Measurements from ENCODE around the gene ERN2.

The ERN2 gene

DNA sequence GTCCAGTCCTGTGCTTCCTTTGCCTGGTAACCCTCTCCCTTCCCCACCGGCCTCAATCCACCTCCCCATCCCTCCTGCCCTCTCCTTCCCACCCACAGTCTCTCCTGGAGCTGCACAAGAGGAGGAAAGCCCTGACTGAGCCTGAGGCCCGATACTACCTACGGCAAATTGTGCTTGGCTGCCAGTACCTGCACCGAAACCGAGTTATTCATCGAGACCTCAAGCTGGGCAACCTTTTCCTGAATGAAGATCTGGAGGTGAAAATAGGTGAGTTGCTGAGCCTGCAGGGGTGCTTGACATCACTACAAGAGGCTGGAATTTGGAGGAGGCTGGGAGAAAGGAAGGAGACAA, 33.1 kb downstream of the ERN2 start:
- no peak overlapping the region for H2AFZ ChIP-seq (ENCODE audit: low read length)
- peaks cover 56% of the 10 kb centered on the region for H3K79me2 ChIP-seq (ENCODE audit: low read length)
- H3F3A ChIP-seq (ENCODE audit: insufficient read depth, low read length): no peaks in the 10 kb centered on the region; the same call in 1 of the 2 replicates
- peak overlapping the region; percentile 99 for H3K4me3 ChIP-seq (ENCODE audit: low read length)
- DNase-seq: peak; percentile 38
- TF ChIP-seq, protein P1, sequence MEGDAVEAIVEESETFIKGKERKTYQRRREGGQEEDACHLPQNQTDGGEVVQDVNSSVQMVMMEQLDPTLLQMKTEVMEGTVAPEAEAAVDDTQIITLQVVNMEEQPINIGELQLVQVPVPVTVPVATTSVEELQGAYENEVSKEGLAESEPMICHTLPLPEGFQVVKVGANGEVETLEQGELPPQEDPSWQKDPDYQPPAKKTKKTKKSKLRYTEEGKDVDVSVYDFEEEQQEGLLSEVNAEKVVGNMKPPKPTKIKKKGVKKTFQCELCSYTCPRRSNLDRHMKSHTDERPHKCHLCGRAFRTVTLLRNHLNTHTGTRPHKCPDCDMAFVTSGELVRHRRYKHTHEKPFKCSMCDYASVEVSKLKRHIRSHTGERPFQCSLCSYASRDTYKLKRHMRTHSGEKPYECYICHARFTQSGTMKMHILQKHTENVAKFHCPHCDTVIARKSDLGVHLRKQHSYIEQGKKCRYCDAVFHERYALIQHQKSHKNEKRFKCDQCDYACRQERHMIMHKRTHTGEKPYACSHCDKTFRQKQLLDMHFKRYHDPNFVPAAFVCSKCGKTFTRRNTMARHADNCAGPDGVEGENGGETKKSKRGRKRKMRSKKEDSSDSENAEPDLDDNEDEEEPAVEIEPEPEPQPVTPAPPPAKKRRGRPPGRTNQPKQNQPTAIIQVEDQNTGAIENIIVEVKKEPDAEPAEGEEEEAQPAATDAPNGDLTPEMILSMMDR (IDR thresholded peaks at IDR 0.05; ENCODE audit: low read length): no peak
- TF ChIP-seq EZH2 (optimal IDR thresholded peaks at IDR 0.05; ENCODE audit: low read depth, low read length) (no peak), EZH2phosphoT487 (IDR thresholded peaks at IDR 0.05; ENCODE audit: low read length) (no peak)
- peak overlapping the region; percentile 1; the same call in 1 of the 2 replicates for H3K27ac ChIP-seq (ENCODE audit: low read length)
- no peaks in the 10 kb centered on the region for H4K20me1 ChIP-seq (ENCODE audit: insufficient read depth, low read length)
- no peaks in the 10 kb centered on the region for H3K9me2 ChIP-seq (replicated peaks; ENCODE audit: insufficient read depth, low read length)
- no peaks in the 10 kb centered on the region for H3K27me3 ChIP-seq (replicated peaks; ENCODE audit: insufficient read depth, low read length)
- peak overlapping the region; percentile 71; the same call in 1 of the 2 replicates for H3K9ac ChIP-seq (ENCODE audit: low read length)
- H3K36me3 ChIP-seq (replicated peaks; ENCODE audit: insufficient read depth, low read length): peaks cover 10% of the 10 kb centered on the region; the same call in 1 of the 2 replicates
- no peaks in the 10 kb centered on the region for H3K9me3 ChIP-seq (replicated peaks; ENCODE audit: insufficient read depth, low read length)
- H3K4me2 ChIP-seq (ENCODE audit: low read depth, low read length): peak overlapping the region; percentile 64
- H3K4me1 ChIP-seq (ENCODE audit: low read length): peaks cover 14% of the 10 kb centered on the region

DNA sequence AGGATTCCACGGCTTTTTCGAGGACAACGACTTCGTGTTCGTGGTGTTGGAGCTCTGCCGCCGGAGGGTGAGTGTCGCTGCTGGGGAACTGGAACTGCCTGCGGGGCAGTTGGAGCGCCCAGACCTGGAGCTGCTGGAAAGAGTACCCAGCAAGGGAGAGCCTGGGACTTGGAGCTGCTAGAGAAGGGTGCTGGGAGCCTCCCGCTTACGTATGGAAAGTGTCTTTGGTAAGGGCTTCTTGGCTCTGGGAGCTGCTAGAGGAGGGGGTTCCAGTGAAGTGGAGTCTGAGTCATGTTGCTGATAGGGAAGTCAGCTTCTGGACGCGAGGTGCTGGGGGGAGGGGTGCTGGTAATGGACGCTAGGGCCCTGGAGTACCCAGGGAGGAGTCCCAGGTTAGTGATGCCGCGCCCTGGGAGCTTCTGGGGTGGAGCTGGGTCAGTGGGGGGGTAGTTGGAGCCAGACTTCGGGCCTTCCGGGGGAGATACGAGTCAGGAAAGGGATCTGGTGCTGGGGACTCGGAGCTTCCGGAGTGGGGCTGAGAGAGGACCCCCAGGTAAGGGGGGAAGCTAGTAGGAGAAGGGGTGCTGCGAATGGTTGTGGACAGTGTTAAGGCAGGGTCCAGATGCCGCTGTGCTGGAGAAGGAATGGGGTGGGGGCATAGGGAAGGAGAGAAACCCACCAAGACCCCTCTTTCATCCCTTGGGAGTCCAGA, 33.6 kb downstream of the ERN2 start:
- Histone ChIP-seq H3K36me3 (replicated peaks; ENCODE audit: insufficient read depth, low read length) (peaks cover 10% of the 10 kb centered on the region; the same call in 1 of the 2 replicates), H3K9ac (ENCODE audit: low read length) (peak overlapping the region; percentile 71), H3K79me2 (ENCODE audit: low read length) (peaks cover 55% of the 10 kb centered on the region), H3K9me3 (replicated peaks; ENCODE audit: insufficient read depth, low read length) (no peaks in the 10 kb centered on the region), H3K4me3 (ENCODE audit: low read length) (peak overlapping the region; percentile 99), H2AFZ (ENCODE audit: low read length) (peak overlapping the region; percentile 59), H3K9me2 (replicated peaks; ENCODE audit: insufficient read depth, low read length) (no peaks in the 10 kb centered on the region), H3K27ac (ENCODE audit: low read length) (peak overlapping the region; percentile 7; the same call in 1 of the 2 replicates), H3F3A (ENCODE audit: insufficient read depth, low read length) (no peaks in the 10 kb centered on the region; the same call in 1 of the 2 replicates), H4K20me1 (ENCODE audit: insufficient read depth, low read length) (no peaks in the 10 kb centered on the region), H3K4me1 (ENCODE audit: low read length) (peaks cover 14% of the 10 kb centered on the region), H3K27me3 (replicated peaks; ENCODE audit: insufficient read depth, low read length) (no peaks in the 10 kb centered on the region), H3K4me2 (ENCODE audit: low read depth, low read length) (peak overlapping the region; percentile 64)
- DNase-seq: peak; percentile 37
- no peak for TF ChIP-seq EZH2phosphoT487 (IDR thresholded peaks at IDR 0.05; ENCODE audit: low read length)
- TF ChIP-seq, protein P1 (IDR thresholded peaks at IDR 0.05; ENCODE audit: low read length): no peak
- no peak for TF ChIP-seq EZH2 (optimal IDR thresholded peaks at IDR 0.05; ENCODE audit: low read depth, low read length)

DNA sequence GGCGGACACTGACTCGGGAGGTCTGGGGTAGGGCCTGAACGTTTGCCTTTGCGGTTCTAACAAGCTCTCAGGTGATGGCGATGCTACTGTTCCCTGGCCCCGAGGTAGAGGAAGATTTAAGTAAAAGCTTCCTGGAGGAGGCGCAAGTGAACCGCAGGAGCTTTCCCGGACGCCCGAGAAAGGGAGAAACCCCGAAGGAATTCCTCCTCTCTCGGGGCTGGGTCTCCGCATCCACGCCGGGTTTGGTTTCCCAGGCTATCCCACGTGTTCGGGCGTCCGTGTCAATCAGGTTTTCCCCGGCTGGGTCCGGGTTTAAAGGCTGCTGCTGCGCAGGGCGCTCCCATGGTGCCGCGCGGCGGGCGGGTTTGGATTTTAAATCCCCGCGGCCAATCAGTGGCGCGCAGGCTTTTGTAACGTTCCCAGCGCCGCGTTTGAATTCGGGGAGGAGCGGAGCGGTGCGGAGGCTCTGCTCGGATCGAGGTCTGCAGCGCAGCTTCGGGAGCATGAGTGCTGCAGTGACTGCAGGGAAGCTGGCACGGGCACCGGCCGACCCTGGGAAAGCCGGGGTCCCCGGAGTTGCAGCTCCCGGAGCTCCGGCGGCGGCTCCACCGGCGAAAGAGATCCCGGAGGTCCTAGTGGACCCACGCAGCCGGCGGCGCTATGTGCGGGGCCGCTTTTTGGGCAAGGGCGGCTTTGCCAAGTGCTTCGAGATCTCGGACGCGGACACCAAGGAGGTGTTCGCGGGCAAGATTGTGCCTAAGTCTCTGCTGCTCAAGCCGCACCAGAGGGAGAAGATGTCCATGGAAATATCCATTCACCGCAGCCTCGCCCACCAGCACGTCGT, 34.4 kb downstream of the ERN2 start, which contains the start of gene PLK1:
PLK1 (plus strand) TSS at position 460 of the 844 bp plus-strand sequence; CDS start at position 504, 44 bp downstream.
- peak within 1 kb of the TSS; percentile 64 for H3K4me2 ChIP-seq (ENCODE audit: low read depth, low read length)
- peaks cover 48% of the 10 kb centered on the region for H3K79me2 ChIP-seq (ENCODE audit: low read length)
- no peaks in the 10 kb centered on the region for H3K9me3 ChIP-seq (replicated peaks; ENCODE audit: insufficient read depth, low read length)
- peaks cover 7% of the 10 kb centered on the region; the same call in 1 of the 2 replicates for H3K36me3 ChIP-seq (replicated peaks; ENCODE audit: insufficient read depth, low read length)
- peak; percentile 94 for DNase-seq
- peak within 1 kb of the TSS; percentile 71 for H3K9ac ChIP-seq (ENCODE audit: low read length)
- no peaks in the 10 kb centered on the region for H3K27me3 ChIP-seq (replicated peaks; ENCODE audit: insufficient read depth, low read length)
- H3K9me2 ChIP-seq (replicated peaks; ENCODE audit: insufficient read depth, low read length): no peaks in the 10 kb centered on the region
- peak within 1 kb of the TSS; percentile 99 for H3K4me3 ChIP-seq (ENCODE audit: low read length)
- H3K27ac ChIP-seq (ENCODE audit: low read length): peak within 1 kb of the TSS; percentile 7; the same call in 1 of the 2 replicates
- peaks cover 14% of the 10 kb centered on the region for H3K4me1 ChIP-seq (ENCODE audit: low read length)
- peak within 1 kb of the TSS; percentile 59 for H2AFZ ChIP-seq (ENCODE audit: low read length)
- no peak for TF ChIP-seq EZH2phosphoT487 (IDR thresholded peaks at IDR 0.05; ENCODE audit: low read length)
- TF ChIP-seq, protein P1 (IDR thresholded peaks at IDR 0.05; ENCODE audit: low read length): peak; percentile 35
- no peaks in the 10 kb centered on the region for H4K20me1 ChIP-seq (ENCODE audit: insufficient read depth, low read length)
- no peaks in the 10 kb centered on the region; the same call in 1 of the 2 replicates for H3F3A ChIP-seq (ENCODE audit: insufficient read depth, low read length)

Measured in MM.1S (cell line).